SK-N-SH (cell line): ENCODE measurements around the gene FAM181A. TPM values are rescaled to one million over a fixed set of nuclear protein-coding genes. Genes with fewer than 3 reads are reported as not detected.

Experiments used
- CTCF ChIA-PET: fragments of 300-600, 350-600 bp; formaldehyde crosslinking; extraction: SDS; loops from one replicate; lab custom pipeline; 2021; lab: Yijun Ruan, JAX
- POLR2A ChIA-PET: fragments of 350-600 bp; sonication (Branson Sonifier 250); formaldehyde crosslinking; extraction: SDS; loops from one replicate; lab custom pipeline; 2020; ENCODE audit warnings: antibody characterized with exemption, inconsistent platforms; lab: Yijun Ruan, JAX
- DNase-seq: peaks from one replicate; pipeline ENCODE4 v3.0.0; 2012
- H2AFZ ChIP-seq: fragments of 200-600 bp; sonication (generic); 2 replicates; pipeline ENCODE4 v1.8.1; 2016; ENCODE audit warnings: antibody characterized with exemption, mild to moderate bottlenecking, low read depth
- H3F3A ChIP-seq: fragments of 200-600 bp; sonication (generic); replicated peaks from 2 replicates; pipeline ENCODE3; 2016; ENCODE audit warnings: antibody characterized with exemption, mild to moderate bottlenecking; ENCODE audit not compliant: insufficient read depth
- H3K27ac ChIP-seq, 2 experiments: fragments of 200-500 bp in 1 of 2; fragments of 200-600 bp in 1 of 2; sonication (Bioruptor generic) in 1 of 2; sonication (generic), shearing (Covaris generic) in 1 of 2; 2 replicates each; pipeline versions ENCODE4 v1.5.1 to v1.6.1; 2014 to 2016; ENCODE audit warnings: low read depth in 2 of 2, inconsistent platforms in 1 of 2, low read length in 1 of 2, mild to moderate bottlenecking in 1 of 2, mixed read lengths in 1 of 2
- H3K27me3 ChIP-seq: fragments of 200-600 bp; sonication (generic), shearing (Covaris generic); 2 replicates; pipeline ENCODE4 v1.6.1; 2016; ENCODE audit warnings: mixed run types; ENCODE audit not compliant: insufficient read depth
- H3K36me3 ChIP-seq, 2 experiments: fragments of 200-500 bp in 1 of 2; fragments of 200-600 bp in 1 of 2; sonication (Bioruptor generic) in 1 of 2; sonication (generic) in 1 of 2; replicated peaks in 1 of 2; 2 replicates each; pipeline versions ENCODE3 to v1.5.1; 2014 to 2016; ENCODE audit warnings: low read length in 1 of 2, mild to moderate bottlenecking in 1 of 2; ENCODE audit not compliant: insufficient read depth in 2 of 2, control insufficient read depth in 1 of 2
- H3K4me1 ChIP-seq, 2 experiments: fragments of 200-500 bp in 1 of 2; fragments of 200-600 bp in 1 of 2; sonication (Bioruptor generic) in 1 of 2; sonication (generic), shearing (Covaris generic) in 1 of 2; 2 replicates each; pipeline versions ENCODE4 v1.5.1 to v1.6.1; 2014 to 2016; ENCODE audit warnings: low read depth in 1 of 2, low read length in 1 of 2, mixed run types in 1 of 2; ENCODE audit not compliant: insufficient read depth in 2 of 2, control insufficient read depth in 1 of 2
- H3K4me2 ChIP-seq: fragments of 200-600 bp; sonication (generic), shearing (Covaris generic); 2 replicates; pipeline ENCODE4 v1.6.1; 2017; ENCODE audit warnings: mixed run types
- H3K4me3 ChIP-seq, 2 experiments: fragments of 200-500 bp in 1 of 2; fragments of 200-600 bp in 1 of 2; sonication (Bioruptor generic) in 1 of 2; sonication (generic), shearing (Covaris generic) in 1 of 2; 2 replicates each; pipeline versions ENCODE4 v1.5.1 to v1.8.1; 2014 to 2016; ENCODE audit warnings: low read depth in 2 of 2, inconsistent platforms in 1 of 2, low read length in 1 of 2, mild to moderate bottlenecking in 1 of 2, mixed read lengths in 1 of 2, moderate library complexity in 1 of 2
- H3K79me2 ChIP-seq: fragments of 200-600 bp; sonication (generic); 2 replicates; pipeline ENCODE4 v1.8.1; 2017; ENCODE audit warnings: mild to moderate bottlenecking; ENCODE audit not compliant: insufficient read depth
- H3K9ac ChIP-seq: fragments of 200-600 bp; sonication (generic); 2 replicates; pipeline ENCODE4 v1.6.1; 2017; ENCODE audit warnings: mixed run types
- H3K9me2 ChIP-seq: fragments of 200-600 bp; sonication (generic); 2 replicates; pipeline ENCODE4 v1.6.1; 2017; ENCODE audit warnings: mixed run types
- H3K9me3 ChIP-seq: fragments of 200-600 bp; sonication (generic); 2 replicates; pipeline ENCODE4 v1.6.1; 2017; ENCODE audit warnings: mixed run types, mild to moderate bottlenecking, moderate library complexity
- H4K20me1 ChIP-seq: fragments of 200-600 bp; sonication (generic); 2 replicates; pipeline ENCODE4 v1.6.1; 2017; ENCODE audit warnings: mild to moderate bottlenecking, mixed run types; ENCODE audit not compliant: insufficient read depth
- CHD2 ChIP-seq: fragments of 150-350 bp; IDR thresholded peaks from 2 replicates; pipeline ENCODE4 v1.6.1; 2018; ENCODE audit warnings: low read length; ENCODE audit not compliant: partially characterized antibody
- FOSL2 ChIP-seq: IDR thresholded peaks from 2 replicates; pipeline ENCODE4 v1.4.0; 2012; ENCODE audit warnings: low read depth, mild to moderate bottlenecking, moderate library complexity, borderline replicate concordance
- GABPA ChIP-seq: IDR thresholded peaks from 2 replicates; pipeline ENCODE4 v1.4.0; 2012; ENCODE audit warnings: low read depth, mild to moderate bottlenecking
- GATA2 ChIP-seq: sonication (generic); formaldehyde crosslinking; IDR thresholded peaks from 2 replicates; pipeline ENCODE4 v1.5.0; 2020; ENCODE audit warnings: mild to moderate bottlenecking, missing genetic modification reagents
- JUND ChIP-seq: IDR thresholded peaks from 2 replicates; pipeline ENCODE4 v1.4.0; 2012
- MEF2A ChIP-seq: IDR thresholded peaks from 2 replicates; pipeline ENCODE4 v1.4.0; 2012; ENCODE audit warnings: low read depth, borderline replicate concordance
- NRF1 ChIP-seq: IDR thresholded peaks from 2 replicates; pipeline ENCODE4 v1.6.1; 2012; ENCODE audit warnings: low read depth, mild to moderate bottlenecking, low read length
- POLR2AphosphoS5 ChIP-seq: IDR thresholded peaks from 2 replicates; pipeline ENCODE4 v1.6.1; 2012; ENCODE audit warnings: low read depth, low read length
- RAD21 ChIP-seq: IDR thresholded peaks from 2 replicates; pipeline ENCODE4 v1.6.1; 2012; ENCODE audit warnings: mild to moderate bottlenecking, low read length
- RXRA ChIP-seq: IDR thresholded peaks from 2 replicates; pipeline ENCODE4 v1.4.0; 2012; ENCODE audit warnings: low read depth, mild to moderate bottlenecking, borderline replicate concordance
- SIN3A ChIP-seq: IDR thresholded peaks from 2 replicates; pipeline ENCODE4 v1.6.1; 2012; ENCODE audit warnings: low read depth, mild to moderate bottlenecking, low read length, moderate library complexity, borderline replicate concordance
- SMC3 ChIP-seq: IDR thresholded peaks from 2 replicates; pipeline ENCODE4 v1.6.1; 2012; ENCODE audit warnings: low read depth, low read length, improper control_type of control experiment
- TCF12 ChIP-seq: IDR thresholded peaks from 2 replicates; pipeline ENCODE4 v1.4.0; 2012
- TEAD4 ChIP-seq: IDR thresholded peaks from 2 replicates; pipeline ENCODE4 v1.4.0; 2012; ENCODE audit warnings: mild to moderate bottlenecking, borderline replicate concordance; ENCODE audit not compliant: insufficient read depth
- WGBS: methylation state at CpG from one replicate; pipeline ENCODE4 v1.1.6; 2017; ENCODE audit warnings: low lambda C conversion rate; 5-methylcytosine and 5-hydroxymethylcytosine counted together
- polyA plus RNA-seq, 3 experiments: library from polyadenylated mRNA; depleted of rRNA; stranded (reverse); fragments of >200 nt; gene quantifications; 2 replicates each; pipeline ENCODE4 v1.2.3, GENCODE V29; 2012
- TF ChIP-seq, protein P1 (sequence below): IDR thresholded peaks from 2 replicates; pipeline ENCODE4 v1.4.0; 2012; ENCODE audit warnings: low read depth, borderline replicate concordance
- TF ChIP-seq, protein P2 (sequence below): IDR thresholded peaks from 2 replicates; pipeline ENCODE4 v1.4.0; 2012; ENCODE audit warnings: low read depth
- TF ChIP-seq, protein P3 (sequence below): fragments of 150-350 bp; IDR thresholded peaks from 2 replicates; pipeline ENCODE4 v1.6.1; 2017; ENCODE audit warnings: antibody characterized with exemption, low read length, low read depth, borderline replicate concordance
- TF ChIP-seq, protein P4 (sequence below): fragments of 200-600 bp; sonication (generic); IDR thresholded peaks from 2 replicates; pipeline ENCODE4 v1.6.1; 2017; ENCODE audit warnings: antibody characterized with exemption, mild to moderate bottlenecking, moderate library complexity
- TF ChIP-seq, protein P5 (sequence below): IDR thresholded peaks from 2 replicates; pipeline ENCODE4 v1.4.0; 2012; ENCODE audit warnings: low read depth, borderline replicate concordance

The FAM181A gene
- polyA plus RNA-seq, 1 of the 3 experiments (the other 2 are of a cell fraction), result not detected

DNA sequence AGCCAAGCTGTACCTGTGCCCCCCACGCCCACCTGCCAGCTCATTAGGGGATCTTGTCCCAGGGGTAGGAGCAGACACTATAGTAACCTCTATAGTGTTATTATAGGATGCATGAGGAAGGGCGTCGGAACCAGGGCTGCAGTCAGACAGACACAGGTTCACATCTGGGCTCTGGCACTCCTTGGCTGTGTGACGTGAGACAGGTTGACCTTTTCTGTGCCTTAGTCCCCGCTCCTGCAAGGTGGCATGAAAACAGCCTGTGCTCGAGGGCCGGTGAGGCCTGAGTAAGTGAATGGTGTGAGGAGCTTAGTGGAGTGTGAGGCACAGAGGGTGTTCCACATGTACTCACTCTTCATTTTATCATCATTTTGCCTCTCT, 30.2 kb downstream of the FAM181A start:
- Histone ChIP-seq H3K36me3 (no peaks in the 10 kb centered on the region), H3K4me1 (peaks cover 3 to 16% of the 10 kb centered on the region in 2 experiments; a peak in 2 of 4 replicates), H3K9me2 (no peaks in the 10 kb centered on the region), H3K4me2 (no peak overlapping the region), H3K9ac (no peak overlapping the region), H3K79me2 (no peaks in the 10 kb centered on the region), H2AFZ (no peak overlapping the region), H3K27ac (no peak overlapping the region), H3K9me3 (no peaks in the 10 kb centered on the region), H3K27me3 (no peaks in the 10 kb centered on the region), H4K20me1 (no peaks in the 10 kb centered on the region), H3K4me3 (no peak overlapping the region), H3F3A (peaks cover 14% of the 10 kb centered on the region)
- no peak for TF ChIP-seq RAD21
- TF ChIP-seq GABPA, result no peak
- TF ChIP-seq TEAD4, result no peak
- TF ChIP-seq SMC3, result no peak
- no peak for TF ChIP-seq GATA2 (CRISPR knock-in tag)
- TF ChIP-seq MEF2A, result no peak
- TF ChIP-seq CHD2, result no peak
- TF ChIP-seq, protein P1, sequence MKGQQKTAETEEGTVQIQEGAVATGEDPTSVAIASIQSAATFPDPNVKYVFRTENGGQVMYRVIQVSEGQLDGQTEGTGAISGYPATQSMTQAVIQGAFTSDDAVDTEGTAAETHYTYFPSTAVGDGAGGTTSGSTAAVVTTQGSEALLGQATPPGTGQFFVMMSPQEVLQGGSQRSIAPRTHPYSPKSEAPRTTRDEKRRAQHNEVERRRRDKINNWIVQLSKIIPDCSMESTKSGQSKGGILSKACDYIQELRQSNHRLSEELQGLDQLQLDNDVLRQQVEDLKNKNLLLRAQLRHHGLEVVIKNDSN, result no peak
- ChIA-PET CTCF (interaction anchor here (0.6 to 5.2 kb wide), 3 partner anchors 15 to 21 kb away, joined by 3 to 28 read pairs (median 3); no protein-coding TSS in a partner anchor), POLR2A (no interaction called here)
- DNase-seq, result no peak
- 88% methylated on average over 6 of the region's 7 CpGs for WGBS

- H3K9me3 ChIP-seq, result no peaks in the 10 kb centered on the region
- no peak overlapping the region for H3K4me3 ChIP-seq
- no peak overlapping the region for H3K4me2 ChIP-seq
- H4K20me1 ChIP-seq, result no peaks in the 10 kb centered on the region
- no peaks in the 10 kb centered on the region for H3K27me3 ChIP-seq
- no peak overlapping the region for H3K9ac ChIP-seq
- no peak overlapping the region for H2AFZ ChIP-seq
- H3K9me2 ChIP-seq, result no peaks in the 10 kb centered on the region
- no peak for DNase-seq
- WGBS, result 98% methylated on average over 13 of the region's 16 CpGs
- no peak for TF ChIP-seq FOSL2
- no peak for TF ChIP-seq TCF12
- TF ChIP-seq, protein P2, sequence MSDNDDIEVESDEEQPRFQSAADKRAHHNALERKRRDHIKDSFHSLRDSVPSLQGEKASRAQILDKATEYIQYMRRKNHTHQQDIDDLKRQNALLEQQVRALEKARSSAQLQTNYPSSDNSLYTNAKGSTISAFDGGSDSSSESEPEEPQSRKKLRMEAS, result no peak
- TF ChIP-seq, protein P3, sequence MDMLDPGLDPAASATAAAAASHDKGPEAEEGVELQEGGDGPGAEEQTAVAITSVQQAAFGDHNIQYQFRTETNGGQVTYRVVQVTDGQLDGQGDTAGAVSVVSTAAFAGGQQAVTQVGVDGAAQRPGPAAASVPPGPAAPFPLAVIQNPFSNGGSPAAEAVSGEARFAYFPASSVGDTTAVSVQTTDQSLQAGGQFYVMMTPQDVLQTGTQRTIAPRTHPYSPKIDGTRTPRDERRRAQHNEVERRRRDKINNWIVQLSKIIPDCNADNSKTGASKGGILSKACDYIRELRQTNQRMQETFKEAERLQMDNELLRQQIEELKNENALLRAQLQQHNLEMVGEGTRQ, result no peak
- no peak for TF ChIP-seq NRF1
- TF ChIP-seq, protein P4, sequence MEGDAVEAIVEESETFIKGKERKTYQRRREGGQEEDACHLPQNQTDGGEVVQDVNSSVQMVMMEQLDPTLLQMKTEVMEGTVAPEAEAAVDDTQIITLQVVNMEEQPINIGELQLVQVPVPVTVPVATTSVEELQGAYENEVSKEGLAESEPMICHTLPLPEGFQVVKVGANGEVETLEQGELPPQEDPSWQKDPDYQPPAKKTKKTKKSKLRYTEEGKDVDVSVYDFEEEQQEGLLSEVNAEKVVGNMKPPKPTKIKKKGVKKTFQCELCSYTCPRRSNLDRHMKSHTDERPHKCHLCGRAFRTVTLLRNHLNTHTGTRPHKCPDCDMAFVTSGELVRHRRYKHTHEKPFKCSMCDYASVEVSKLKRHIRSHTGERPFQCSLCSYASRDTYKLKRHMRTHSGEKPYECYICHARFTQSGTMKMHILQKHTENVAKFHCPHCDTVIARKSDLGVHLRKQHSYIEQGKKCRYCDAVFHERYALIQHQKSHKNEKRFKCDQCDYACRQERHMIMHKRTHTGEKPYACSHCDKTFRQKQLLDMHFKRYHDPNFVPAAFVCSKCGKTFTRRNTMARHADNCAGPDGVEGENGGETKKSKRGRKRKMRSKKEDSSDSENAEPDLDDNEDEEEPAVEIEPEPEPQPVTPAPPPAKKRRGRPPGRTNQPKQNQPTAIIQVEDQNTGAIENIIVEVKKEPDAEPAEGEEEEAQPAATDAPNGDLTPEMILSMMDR, result no peak
- TF ChIP-seq RXRA, result no peak
- TF ChIP-seq, protein P5, sequence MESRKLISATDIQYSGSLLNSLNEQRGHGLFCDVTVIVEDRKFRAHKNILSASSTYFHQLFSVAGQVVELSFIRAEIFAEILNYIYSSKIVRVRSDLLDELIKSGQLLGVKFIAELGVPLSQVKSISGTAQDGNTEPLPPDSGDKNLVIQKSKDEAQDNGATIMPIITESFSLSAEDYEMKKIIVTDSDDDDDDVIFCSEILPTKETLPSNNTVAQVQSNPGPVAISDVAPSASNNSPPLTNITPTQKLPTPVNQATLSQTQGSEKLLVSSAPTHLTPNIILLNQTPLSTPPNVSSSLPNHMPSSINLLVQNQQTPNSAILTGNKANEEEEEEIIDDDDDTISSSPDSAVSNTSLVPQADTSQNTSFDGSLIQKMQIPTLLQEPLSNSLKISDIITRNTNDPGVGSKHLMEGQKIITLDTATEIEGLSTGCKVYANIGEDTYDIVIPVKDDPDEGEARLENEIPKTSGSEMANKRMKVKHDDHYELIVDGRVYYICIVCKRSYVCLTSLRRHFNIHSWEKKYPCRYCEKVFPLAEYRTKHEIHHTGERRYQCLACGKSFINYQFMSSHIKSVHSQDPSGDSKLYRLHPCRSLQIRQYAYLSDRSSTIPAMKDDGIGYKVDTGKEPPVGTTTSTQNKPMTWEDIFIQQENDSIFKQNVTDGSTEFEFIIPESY, result no peak
- TF ChIP-seq, protein P1, result no peak
- no peak for TF ChIP-seq JUND
- no peak for TF ChIP-seq SIN3A
- no peak for TF ChIP-seq GABPA
- no peak for TF ChIP-seq SMC3
- TF ChIP-seq POLR2AphosphoS5, result no peak
- peaks cover 14% of the 10 kb centered on the region for H3F3A ChIP-seq
- H3K4me1 ChIP-seq, result peaks cover 3 to 16% of the 10 kb centered on the region in 2 experiments; a peak in 2 of 4 replicates
- no peak overlapping the region for H3K27ac ChIP-seq
- POLR2A ChIA-PET, result no interaction called here
- no peaks in the 10 kb centered on the region for H3K79me2 ChIP-seq
- no peaks in the 10 kb centered on the region for H3K36me3 ChIP-seq
- CTCF ChIA-PET, result interaction anchor here (0.6 to 5.2 kb wide), 2 partner anchors 14 to 18 kb away, joined by 3 to 28 read pairs; no protein-coding TSS in a partner anchor
These were observed 30.8 kb downstream of the FAM181A start for GRCh38 chr14:93957751-93958566.
